Lower leg skin (tissue), 3 donors: ENCODE measurements around the gene TMEM239.

Source experiments
- CTCF ChIP-seq, 3 donors: fragments of 450-650 bp; IDR thresholded peaks; one replicate each; pipeline ENCODE4 v1.5.1; 2016; ENCODE audit warnings: antibody characterized with exemption in 3 of 3, mild to moderate bottlenecking in 3 of 3, moderate library complexity in 2 of 3
- POLR2A ChIP-seq, 2 donors: fragments of 450-650 bp; IDR thresholded peaks; one replicate each; pipeline ENCODE4 v1.6.1; 2016 to 2017; ENCODE audit warnings: antibody characterized with exemption in 2 of 2, mild to moderate bottlenecking in 1 of 2, moderate library complexity in 1 of 2

- no peak for TF ChIP-seq CTCF (IDR thresholded peaks at IDR 0.05)
- TF ChIP-seq POLR2A (IDR thresholded peaks at IDR 0.05): no peak
Observed at GRCh38 chr20:2835331-2835796, 19.2 kb downstream of the TMEM239 start.
